IMR-90 (cell line): Measurements from ENCODE around the gene MEOX2. TPM values are rescaled to one million over a fixed set of nuclear protein-coding genes. Genes with fewer than 3 reads are reported as not detected.

Experiments used
- ATAC-seq: fragments of 200-7000 bp; cut with Tn5 transposase; 2 replicates; pipeline ENCODE4 v1.9.1; 2020; ENCODE audit warnings: low read depth, mild to moderate bottlenecking, moderate library complexity
- BruUV-seq: library from RNA; stranded (reverse); fragments of 400-500 nt; replicated peaks from 2 replicates; lab custom pipeline; 2021; lab: Mats Ljungman, UMichigan
- CTCF ChIA-PET: fragments of 300-600 bp; formaldehyde crosslinking; extraction: SDS; loops from one replicate; lab custom pipeline; 2021; ENCODE audit warnings: antibody characterized with exemption; lab: Yijun Ruan, JAX
- POLR2A ChIA-PET: fragments of 300-600 bp; sonication (Branson Sonifier 250); formaldehyde crosslinking; loops from one replicate; lab custom pipeline; 2022; ENCODE audit warnings: antibody characterized with exemption; ENCODE audit not compliant: unreplicated experiment; lab: Charles Lee
- DNase-seq: peaks from one replicate; pipeline ENCODE4 v3.0.0; 2013
- H2AFZ ChIP-seq: replicated peaks from 2 replicates; pipeline ENCODE3; 2013; ENCODE audit warnings: low read length, mild to moderate bottlenecking; ENCODE audit not compliant: poor library complexity
- H2AK5ac ChIP-seq: 2 replicates; pipeline ENCODE4 v1.6.1; 2013; ENCODE audit warnings: low read depth, low read length, inconsistent platforms
- H2AK9ac ChIP-seq: replicated peaks from 2 replicates; pipeline ENCODE3; 2013; ENCODE audit warnings: mild to moderate bottlenecking, low read depth, low read length, moderate library complexity; ENCODE audit not compliant: poor library complexity
- H2BK120ac ChIP-seq: 2 replicates; pipeline ENCODE4 v1.6.1; 2013; ENCODE audit warnings: low read depth, low read length, inconsistent platforms
- H2BK15ac ChIP-seq: 3 replicates; pipeline ENCODE4 v1.6.1; 2013; ENCODE audit warnings: low read depth, low read length, inconsistent platforms
- H2BK20ac ChIP-seq: 2 replicates; pipeline ENCODE4 v1.6.1; 2013; ENCODE audit warnings: low read depth, mild to moderate bottlenecking, inconsistent platforms, low read length, moderate library complexity
- H2BK5ac ChIP-seq: 2 replicates; pipeline ENCODE4 v1.6.1; 2013; ENCODE audit warnings: mild to moderate bottlenecking, low read depth, low read length, inconsistent platforms; ENCODE audit not compliant: poor library complexity, severe bottlenecking
- H3K14ac ChIP-seq: replicated peaks from 2 replicates; pipeline ENCODE4 v1.6.1; 2013; ENCODE audit warnings: low read depth, low read length, inconsistent platforms
- H3K18ac ChIP-seq: 2 replicates; pipeline ENCODE4 v1.6.1; 2013; ENCODE audit warnings: low read depth, low read length, control low read depth
- H3K23ac ChIP-seq: 2 replicates; pipeline ENCODE4 v1.6.1; 2013; ENCODE audit warnings: low read depth, low read length, inconsistent platforms
- H3K27ac ChIP-seq: 2 replicates; pipeline ENCODE4 v1.5.1; 2013; ENCODE audit warnings: mild to moderate bottlenecking, control low read depth, low read length; ENCODE audit not compliant: insufficient read depth
- H3K27me3 ChIP-seq: 2 replicates; pipeline ENCODE4 v1.6.1; 2013; ENCODE audit warnings: low read length; ENCODE audit not compliant: control insufficient read depth, insufficient read depth
- H3K36me3 ChIP-seq: 2 replicates; pipeline ENCODE4 v1.6.1; 2013; ENCODE audit warnings: low read length, mixed read lengths; ENCODE audit not compliant: control insufficient read depth, insufficient read depth
- H3K4ac ChIP-seq: 2 replicates; pipeline ENCODE4 v1.6.1; 2013; ENCODE audit warnings: low read depth, low read length, inconsistent platforms
- H3K4me1 ChIP-seq: 2 replicates; pipeline ENCODE4 v1.6.1; 2013; ENCODE audit warnings: low read length, mixed read lengths; ENCODE audit not compliant: control insufficient read depth, insufficient read depth
- H3K4me2 ChIP-seq: 2 replicates; pipeline ENCODE4 v1.6.1; 2013; ENCODE audit warnings: low read depth, mild to moderate bottlenecking, control low read depth, low read length, moderate library complexity
- H3K4me3 ChIP-seq: 2 replicates; pipeline ENCODE4 v1.5.1; 2013; ENCODE audit warnings: low read depth, mild to moderate bottlenecking, control low read depth, low read length, moderate library complexity; ENCODE audit not compliant: insufficient read depth
- H3K56ac ChIP-seq: 2 replicates; pipeline ENCODE4 v1.6.1; 2013; ENCODE audit warnings: low read length, inconsistent platforms; ENCODE audit not compliant: insufficient read depth; ENCODE audit errors: extremely low read depth
- H3K79me1 ChIP-seq, 2 experiments: 2 replicates each; pipeline ENCODE4 v1.6.1; 2013; ENCODE audit warnings: low read length in 2 of 2, inconsistent platforms in 1 of 2, low read depth in 1 of 2
- H3K9ac ChIP-seq: 2 replicates; pipeline ENCODE4 v1.6.1; 2013; ENCODE audit warnings: low read depth, low read length, control low read depth
- H3K9me1 ChIP-seq: 2 replicates; pipeline ENCODE4 v1.6.1; 2013; ENCODE audit warnings: low read length, inconsistent platforms; ENCODE audit not compliant: insufficient read depth
- H3K9me3 ChIP-seq: 2 replicates; pipeline ENCODE4 v1.6.1; 2013; ENCODE audit warnings: low read length; ENCODE audit not compliant: control insufficient read depth, insufficient read depth
- H4K20me1 ChIP-seq: 2 replicates; pipeline ENCODE4 v1.6.1; 2013; ENCODE audit warnings: low read length, inconsistent platforms; ENCODE audit not compliant: insufficient read depth
- H4K5ac ChIP-seq: 2 replicates; pipeline ENCODE4 v1.6.1; 2013; ENCODE audit warnings: mild to moderate bottlenecking, low read depth, low read length, control low read depth
- H4K8ac ChIP-seq, 2 experiments: 2 replicates each; pipeline ENCODE4 v1.6.1; 2013; ENCODE audit warnings: low read depth in 2 of 2, low read length in 2 of 2, control low read depth in 1 of 2, inconsistent platforms in 1 of 2
- H4K91ac ChIP-seq: 2 replicates; pipeline ENCODE4 v1.6.1; 2013; ENCODE audit warnings: low read depth, low read length, inconsistent platforms; ENCODE audit not compliant: insufficient read depth
- FOS ChIP-seq: fragments of 150-350 bp; IDR thresholded peaks from 2 replicates; pipeline ENCODE4 v1.6.1; 2016; ENCODE audit warnings: low read depth, low read length
- POLR2A ChIP-seq: IDR thresholded peaks from 2 replicates; pipeline ENCODE4 v1.6.1; 2012; ENCODE audit warnings: mild to moderate bottlenecking, low read depth, low read length
- WGBS, 2 experiments: methylation state at CpG; one replicate each; pipeline versions ENCODE4 v1.1.5 to v1.1.7; 2013; ENCODE audit warnings: missing lambda C conversion rate in 2 of 2; ENCODE audit not compliant: insufficient read length in 1 of 2; ENCODE audit errors: extremely low coverage in 2 of 2; 5-methylcytosine and 5-hydroxymethylcytosine counted together
- dilution Hi-C: fragments of 300-500 bp; cut with HindIII; formaldehyde crosslinking; loops from one replicate; pipeline ENCODE4 v1.14.3; 2018; ENCODE audit warnings: low sequenced_read_pairs; ENCODE audit not compliant: unreplicated experiment
- in situ Hi-C: fragments of 300-500 bp; cut with MboI; formaldehyde crosslinking; loops from 3 replicates; pipeline ENCODE4 v1.14.3; 2019; ENCODE audit warnings: low sequenced_read_pairs, inconsistent platforms, mixed read lengths
- intact Hi-C: fragments of 100-400 bp; cut with micrococcal nuclease; formaldehyde crosslinking; loops from 2 replicates; pipeline ENCODE4 v1.10.0; 2022
- polyA plus RNA-seq, 3 experiments: library from polyadenylated mRNA; depleted of rRNA; stranded (reverse); fragments of >200 nt; gene quantifications; 2 replicates each; pipeline ENCODE4 v1.2.3, GENCODE V29; 2012; ENCODE audit warnings: low replicate concordance in 1 of 3
- total RNA-seq: library from RNA; depleted of rRNA; stranded (reverse); fragments of >200 nt; gene quantifications from 2 replicates; pipeline ENCODE4 v1.2.3, GENCODE V29; 2012

Gene MEOX2
- total and polyA plus RNA-seq, 2 of the 4 experiments (the other 2 are of a cell fraction), result under 0.01 TPM; not detected in 1

- no peak overlapping the region for H3K27ac ChIP-seq
- no peaks in the 10 kb centered on the region for H4K20me1 ChIP-seq
- no peaks in the 10 kb centered on the region for H3K79me1 ChIP-seq
- H3K56ac ChIP-seq, result no peak overlapping the region
- no peak overlapping the region for H3K4me3 ChIP-seq
- POLR2A ChIA-PET, result no interaction called here
- no peak overlapping the region for H4K91ac ChIP-seq
- no peaks in the 10 kb centered on the region for H3K9me1 ChIP-seq
- H2AK9ac ChIP-seq, result no peak overlapping the region
- no peak for TF ChIP-seq FOS
- TF ChIP-seq POLR2A, result no peak
- in situ Hi-C loops (no loop called here), intact Hi-C loops (no loop called here), dilution Hi-C loops (no loop called here)
- no peak overlapping the region for H3K9ac ChIP-seq
- no peak overlapping the region for H3K4ac ChIP-seq
- no peaks in the 10 kb centered on the region for H3K4me1 ChIP-seq
- H2BK5ac ChIP-seq, result no peak overlapping the region
- H3K9me3 ChIP-seq, result no peaks in the 10 kb centered on the region
- H2AFZ ChIP-seq, result no peak overlapping the region
- no peak overlapping the region for H2BK15ac ChIP-seq
- no peak overlapping the region for H4K5ac ChIP-seq
- no CpG with 5 or more reads among the region's 1 CpG for WGBS, 2 experiments
- no peak for ATAC-seq
- no peak overlapping the region for H2BK120ac ChIP-seq
- no peak overlapping the region for H3K4me2 ChIP-seq
- H4K8ac ChIP-seq, result no peak overlapping the region
- BruUV-seq, result no TSS peak
- DNase-seq, result no peak
- no peak overlapping the region for H2BK20ac ChIP-seq
- H3K36me3 ChIP-seq, result no peaks in the 10 kb centered on the region
- H3K14ac ChIP-seq, result no peak overlapping the region
- H3K23ac ChIP-seq, result no peak overlapping the region
- H3K18ac ChIP-seq, result no peak overlapping the region
- H2AK5ac ChIP-seq, result no peak overlapping the region
- CTCF ChIA-PET, result no interaction called here
- H3K27me3 ChIP-seq, result no peaks in the 10 kb centered on the region
Observed at GRCh38 chr7:15707570-15707969, 21.1 kb upstream of the MEOX2 start.
